GM18502 (cell line): ENCODE measurements around the gene IL13RA1.
"Not testable (repeated sequence)": the region's sequence is repeated elsewhere in the genome, so short reads cannot be mapped to it uniquely, and the experiment has no call there.

Experiments
- ATAC-seq: cut with Tn5 transposase; IDR thresholded peaks from one replicate; pipeline ENCODE4 v1.9.1; 2021; ENCODE audit warnings: mild to moderate bottlenecking; ENCODE audit not compliant: unreplicated experiment, poor library complexity

Gene IL13RA1

DNA sequence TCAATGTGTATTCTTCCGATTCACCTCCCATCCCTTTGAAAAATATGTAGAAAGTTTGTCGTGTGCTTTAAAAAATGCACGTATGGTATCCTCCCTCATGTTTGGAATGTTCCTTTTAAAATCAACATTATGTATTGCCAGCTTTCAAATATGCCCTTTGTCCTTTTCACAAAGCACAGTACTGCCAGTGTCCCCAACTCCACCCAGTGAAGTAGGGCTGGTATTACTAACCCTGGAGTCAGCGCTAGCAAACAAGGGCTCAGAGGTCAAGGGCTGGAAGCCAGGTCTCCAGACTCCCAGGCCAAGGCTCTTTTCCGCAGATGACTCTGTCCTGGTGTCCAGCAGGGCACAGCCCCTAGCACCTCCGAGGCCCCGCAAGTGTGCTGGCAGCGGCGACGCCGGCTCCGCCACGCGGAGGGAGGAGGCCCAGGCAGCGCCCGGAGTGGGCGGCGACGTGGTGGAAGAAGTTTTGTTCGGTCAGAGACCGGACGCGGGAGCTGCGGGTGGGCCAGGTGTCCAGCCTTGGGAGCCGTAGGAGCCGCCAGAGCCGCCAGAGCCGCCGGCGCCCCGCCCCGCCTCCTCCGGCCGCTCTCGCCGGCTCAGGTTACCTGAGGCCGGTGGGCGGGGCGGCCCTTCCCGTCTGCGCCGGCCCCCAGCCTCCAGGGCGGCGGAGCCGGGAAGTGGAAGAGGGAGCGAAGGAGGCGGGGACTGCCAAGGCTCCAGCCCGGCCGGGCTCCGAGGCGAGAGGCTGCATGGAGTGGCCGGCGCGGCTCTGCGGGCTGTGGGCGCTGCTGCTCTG is at the start of gene IL13RA1:
IL13RA1 (plus strand) TSS at position 720 of the 799 bp plus-strand sequence; CDS start at position 753, 33 bp downstream.
- ATAC-seq, result peak; percentile 62

DNA sequence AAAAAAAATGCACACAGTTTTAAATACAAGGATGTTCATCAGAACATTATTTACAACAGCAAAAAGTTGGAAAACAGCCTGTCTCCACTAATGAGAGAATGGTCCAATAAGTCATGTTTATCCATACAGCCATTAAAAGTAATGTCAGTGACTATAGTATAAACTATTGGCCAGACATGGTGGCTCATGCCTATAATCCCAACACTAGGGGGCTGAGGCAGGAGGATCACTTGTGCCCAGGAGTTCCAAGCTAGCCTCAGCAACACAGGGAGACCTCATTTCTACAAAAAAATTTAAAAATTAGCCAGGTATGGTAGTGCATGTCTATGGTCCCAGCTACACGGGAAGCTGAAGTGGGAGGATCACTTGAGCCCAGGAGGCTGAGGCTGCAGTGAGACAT is 48.1 kb upstream of the IL13RA1 start:
- no peak for ATAC-seq

DNA sequence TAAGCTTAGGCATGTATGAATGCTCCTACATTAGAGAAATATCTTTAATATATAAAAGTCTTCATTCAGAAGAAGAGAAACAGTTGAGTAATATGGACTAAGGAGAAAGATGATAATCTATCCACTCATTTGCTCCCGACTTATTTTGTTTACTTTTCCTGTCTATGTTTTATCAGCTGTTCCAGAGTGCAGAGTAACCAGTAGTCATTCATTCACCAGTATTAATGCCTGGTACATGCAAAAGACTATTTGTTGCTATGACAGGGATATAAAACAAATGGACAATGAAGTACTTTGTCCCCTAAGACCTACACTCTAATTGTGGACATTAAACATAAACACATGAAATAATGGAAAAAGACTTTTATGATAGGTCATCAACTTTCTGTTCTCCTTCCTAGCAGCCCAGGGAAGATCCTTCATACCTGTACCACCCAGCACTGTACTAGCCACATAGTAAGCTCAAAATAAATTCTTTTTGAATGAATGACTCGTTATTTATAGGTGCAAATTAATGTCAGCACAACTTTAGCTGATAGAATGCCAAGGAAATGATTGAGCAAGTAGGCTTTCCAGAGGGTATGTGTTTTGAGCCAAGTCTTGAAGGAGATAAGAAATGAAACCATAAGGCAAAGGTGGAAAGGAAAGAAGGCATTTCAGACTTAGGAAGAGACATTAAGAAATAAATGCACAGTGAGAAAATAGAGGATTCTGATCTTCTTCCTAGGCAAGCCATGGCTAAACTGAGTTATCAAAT is 45.0 kb upstream of the IL13RA1 start:
- no peak for ATAC-seq

DNA sequence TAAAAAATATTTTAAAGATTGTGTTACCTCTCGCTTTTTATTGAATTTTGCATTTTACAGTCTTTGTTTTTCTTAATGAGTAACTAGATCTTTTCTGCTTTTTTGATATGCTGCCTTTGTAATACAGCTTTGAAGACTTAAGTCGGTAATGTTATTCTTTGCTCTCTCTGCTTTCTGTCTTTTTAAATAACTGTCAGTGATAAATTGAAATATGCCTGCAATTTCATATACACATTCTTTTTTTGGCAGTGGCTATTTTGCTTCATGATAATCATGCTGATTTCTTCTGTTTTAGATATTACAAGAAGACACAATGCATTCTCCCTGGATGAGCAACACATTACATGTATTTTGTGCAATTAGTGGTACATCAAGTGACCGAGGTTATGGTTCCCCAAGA is 42.0 kb upstream of the IL13RA1 start:
- ATAC-seq, result no peak

DNA sequence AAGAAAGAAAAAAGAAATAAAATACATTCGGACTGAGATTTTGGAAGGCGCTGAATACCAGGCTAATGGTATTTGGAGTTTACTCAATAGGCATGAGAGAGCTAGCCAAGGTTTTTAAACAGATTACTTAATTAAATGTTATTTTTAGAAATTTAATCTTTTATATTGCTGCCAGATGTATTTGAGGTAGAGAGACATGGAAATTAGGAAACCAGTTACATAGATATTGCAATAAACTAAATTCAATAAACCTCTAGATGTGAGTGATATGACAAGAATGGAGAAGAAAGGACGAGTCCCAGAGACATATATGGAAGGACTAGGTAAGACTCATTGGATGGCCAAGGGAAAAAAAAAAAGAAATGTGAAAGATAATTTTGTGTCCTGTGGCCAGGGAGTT is 38.5 kb upstream of the IL13RA1 start:
- ATAC-seq, result no peak

DNA sequence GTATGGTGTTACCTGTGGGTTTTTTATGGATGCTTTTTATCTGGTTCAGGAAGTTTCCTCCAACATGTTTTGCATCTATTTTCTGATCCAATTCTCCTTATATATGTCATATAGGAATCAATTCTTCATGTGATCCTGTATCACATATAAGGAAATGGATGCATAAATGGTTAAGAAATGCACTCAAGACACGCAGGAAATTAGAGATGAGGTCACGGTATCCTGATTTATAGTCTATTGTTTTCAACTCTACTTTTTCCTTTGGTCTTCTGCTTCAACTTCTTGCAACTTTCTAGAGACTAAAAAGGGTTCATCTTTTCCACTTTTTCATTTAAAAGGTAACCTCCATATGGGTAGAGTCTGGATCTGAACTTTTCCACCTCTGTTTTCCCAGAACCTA is 33.6 kb upstream of the IL13RA1 start:
- no peak for ATAC-seq

DNA sequence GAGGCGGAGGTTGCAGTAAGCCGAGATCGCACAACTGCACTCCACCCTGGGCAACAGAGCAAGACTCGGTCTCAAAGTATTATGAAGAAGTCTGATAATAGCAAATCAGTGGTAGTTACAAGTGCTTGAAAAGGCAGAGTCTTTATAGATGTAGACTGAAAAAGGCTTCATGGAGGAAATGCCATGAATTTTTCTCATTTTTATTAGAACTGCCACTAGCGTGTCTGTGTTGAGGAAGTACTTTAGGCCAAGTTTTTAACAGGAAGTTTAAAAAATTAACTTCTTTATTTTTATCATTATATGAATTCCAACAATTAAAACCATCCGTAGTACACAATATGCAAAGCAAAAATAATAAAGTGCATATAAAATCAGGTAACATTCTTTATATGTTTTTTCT is 32.8 kb upstream of the IL13RA1 start:
- no peak for ATAC-seq

DNA sequence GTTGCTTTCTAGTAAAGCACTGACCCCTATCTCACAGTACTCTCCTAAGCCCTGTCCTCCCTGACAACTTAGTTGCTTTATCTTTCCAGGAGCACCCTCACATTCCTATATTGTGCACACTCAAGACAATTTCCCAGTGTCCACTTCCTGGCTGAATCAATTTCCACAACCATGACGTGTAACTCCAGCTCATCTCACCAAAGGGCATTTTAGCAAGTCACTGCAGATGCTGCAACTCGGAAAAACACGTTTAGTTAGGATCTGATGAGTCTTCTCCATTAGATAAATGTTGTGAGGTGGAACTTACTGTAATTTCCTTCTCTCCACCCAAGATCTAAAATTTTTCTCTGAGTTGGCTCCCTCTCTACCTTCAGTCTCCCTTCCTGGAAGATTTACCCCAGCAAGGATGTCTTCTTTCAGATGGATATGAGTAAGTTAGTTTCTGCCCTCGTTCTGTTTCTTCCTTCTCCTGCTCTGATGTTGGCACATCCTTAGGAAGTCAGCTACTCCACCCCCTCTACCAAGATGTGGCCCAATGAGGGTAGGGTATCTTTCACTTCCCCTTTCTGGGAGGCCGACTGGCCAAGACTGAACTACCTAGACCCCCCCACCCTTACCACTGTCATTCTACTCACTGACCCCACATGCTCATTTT is 28.8 kb upstream of the IL13RA1 start:
- ATAC-seq, result peak; percentile 58

DNA sequence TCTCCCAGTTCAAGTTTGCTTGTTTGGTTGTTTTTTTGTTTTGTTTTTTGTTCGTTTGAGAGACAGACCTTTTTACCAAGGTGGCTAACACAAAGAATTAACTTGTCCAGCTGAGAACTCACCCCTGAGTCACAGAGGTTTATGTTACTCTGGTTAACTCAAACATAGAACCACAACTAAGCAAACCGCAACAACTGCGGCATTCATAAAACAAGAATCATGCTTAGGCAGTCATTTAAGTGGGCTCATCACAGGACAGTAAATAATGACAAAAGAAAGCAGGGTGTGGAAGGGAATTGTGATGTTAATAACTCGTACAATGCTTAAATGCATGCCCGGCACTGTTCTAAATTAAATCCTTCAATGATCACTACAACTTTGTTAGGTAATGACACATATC is 24.7 kb upstream of the IL13RA1 start:
- no peak for ATAC-seq

DNA sequence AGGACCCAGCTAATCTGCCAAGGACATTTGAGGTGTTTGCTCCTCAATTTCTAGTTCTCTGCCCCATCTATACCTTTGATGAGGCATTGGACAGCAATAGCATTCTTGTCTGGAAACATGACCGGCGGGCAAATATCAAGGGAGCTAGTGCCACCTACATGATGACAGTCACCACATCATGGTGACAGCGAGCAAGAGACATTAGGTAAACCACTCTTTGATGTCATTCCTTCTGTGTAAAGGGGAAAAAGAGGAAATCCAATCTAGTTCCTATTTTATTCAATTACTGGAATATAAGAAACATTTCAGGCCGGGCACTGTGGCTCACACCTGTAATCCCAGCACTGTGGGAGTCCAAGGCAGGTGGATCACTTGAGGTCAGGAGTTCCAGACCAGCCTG is 20.7 kb upstream of the IL13RA1 start:
- no peak for ATAC-seq

DNA sequence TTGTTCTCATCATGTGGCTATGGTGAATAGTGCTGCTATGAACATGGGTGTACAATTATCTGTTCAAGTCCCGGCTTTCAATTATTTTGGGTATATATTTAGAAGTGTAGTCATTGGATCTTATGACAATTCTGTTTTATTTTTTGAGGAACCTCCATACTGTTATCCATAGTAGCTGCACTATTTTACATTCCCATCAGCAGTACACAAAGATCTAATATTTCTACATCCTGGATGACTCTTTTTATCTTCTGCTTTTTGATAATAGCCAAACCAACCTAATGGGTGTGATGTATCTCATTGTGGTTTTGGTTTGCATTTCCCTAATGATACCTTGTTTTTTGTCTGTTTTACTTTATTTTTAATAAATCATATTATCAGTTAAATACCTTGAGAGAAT is 12.9 kb upstream of the IL13RA1 start:
- ATAC-seq, result no peak

DNA sequence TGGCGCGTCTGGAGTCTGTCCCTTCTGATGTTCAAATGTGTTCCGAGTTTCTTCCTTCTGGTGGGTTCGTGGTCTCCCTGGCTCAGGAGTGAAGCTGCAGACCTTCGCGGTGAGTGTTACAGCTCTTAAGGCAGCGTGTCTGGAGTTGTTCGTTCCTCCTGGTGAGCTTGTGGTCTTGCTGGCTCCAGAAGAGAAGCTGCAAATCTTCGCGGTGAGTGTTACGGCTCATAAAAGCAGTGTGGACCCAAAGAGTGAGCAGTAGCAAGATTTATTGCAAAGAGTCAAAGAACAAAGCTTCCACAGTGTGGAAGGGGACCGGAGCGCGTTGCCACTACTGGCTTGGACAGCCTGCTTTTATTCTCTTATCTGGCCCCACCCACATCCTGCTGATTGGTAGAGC is 11.5 kb upstream of the IL13RA1 start:
- ATAC-seq, result not testable (repeated sequence)

DNA sequence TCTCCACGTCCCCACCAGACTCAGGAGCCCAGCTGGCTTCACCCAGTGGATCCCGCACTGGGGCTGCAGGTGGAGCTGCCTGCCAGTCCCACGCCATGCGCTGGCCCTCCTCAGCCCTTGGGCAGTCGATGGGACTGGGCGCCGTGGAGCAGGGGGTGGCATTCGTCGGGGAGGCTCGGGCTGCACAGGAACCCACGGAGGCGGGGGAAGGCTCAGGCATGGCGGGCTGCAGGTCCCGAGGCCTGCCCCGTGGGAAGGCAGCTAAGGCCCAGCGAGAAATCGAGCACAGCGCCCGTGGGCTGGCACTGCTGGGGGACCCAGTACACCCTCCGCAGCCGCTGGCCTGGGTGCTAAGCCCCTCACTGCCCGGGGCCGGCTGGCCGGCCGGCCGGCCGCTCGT is 10.6 kb upstream of the IL13RA1 start:
- not testable (repeated sequence) for ATAC-seq

DNA sequence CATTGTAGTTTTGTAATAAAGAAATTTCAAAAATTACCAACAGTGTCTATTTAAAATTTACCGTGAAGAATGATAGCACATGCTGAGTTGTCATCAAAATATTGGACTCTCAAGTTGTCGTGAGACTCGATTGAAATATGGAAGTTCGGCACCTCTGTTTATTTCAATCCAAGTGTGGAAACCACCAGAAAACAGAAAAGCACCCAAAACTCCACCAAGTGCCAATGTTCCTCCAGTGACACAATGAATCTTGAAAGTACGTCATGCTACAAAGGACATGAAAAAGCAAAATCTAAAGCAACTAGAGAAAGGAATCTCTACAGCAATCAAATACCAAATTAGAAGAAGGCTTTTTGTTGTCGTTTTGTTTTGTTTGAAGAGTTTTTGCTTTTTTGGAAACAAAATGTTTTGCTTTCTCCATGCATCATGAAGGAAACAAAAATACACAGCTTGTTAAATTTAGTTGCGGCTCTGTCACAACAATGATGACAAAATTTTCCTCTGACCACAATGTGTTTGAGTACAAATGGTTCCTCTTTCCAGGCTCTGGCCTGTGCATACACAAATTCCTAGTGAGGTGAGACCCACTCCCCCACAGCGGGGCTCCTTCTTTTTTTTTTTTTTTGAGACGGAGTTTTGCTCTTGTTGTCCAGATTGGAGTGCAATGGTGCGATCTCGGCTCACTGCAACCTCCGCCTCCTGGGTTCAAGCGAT is 9.6 kb upstream of the IL13RA1 start:
- ATAC-seq, result no peak

DNA sequence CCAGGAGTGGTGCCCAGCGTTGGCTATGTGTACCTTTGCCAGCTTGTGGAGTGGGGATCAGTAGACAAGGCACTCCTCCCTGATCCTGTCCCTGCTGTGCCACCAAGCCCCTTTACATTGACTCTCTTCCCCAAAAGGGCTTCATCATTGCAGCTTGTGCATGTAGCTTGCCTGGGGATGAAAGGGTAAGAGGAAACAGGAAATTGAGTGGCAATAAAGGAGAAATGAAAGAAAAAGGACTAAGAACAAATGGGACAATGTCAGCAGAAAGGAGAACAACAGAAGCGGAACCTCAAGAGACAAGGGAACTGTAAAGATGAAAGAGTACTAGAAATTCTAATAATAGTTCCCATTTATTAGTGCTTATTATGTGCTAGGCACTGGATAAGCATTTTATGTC is 8.7 kb upstream of the IL13RA1 start:
- no peak for ATAC-seq

DNA sequence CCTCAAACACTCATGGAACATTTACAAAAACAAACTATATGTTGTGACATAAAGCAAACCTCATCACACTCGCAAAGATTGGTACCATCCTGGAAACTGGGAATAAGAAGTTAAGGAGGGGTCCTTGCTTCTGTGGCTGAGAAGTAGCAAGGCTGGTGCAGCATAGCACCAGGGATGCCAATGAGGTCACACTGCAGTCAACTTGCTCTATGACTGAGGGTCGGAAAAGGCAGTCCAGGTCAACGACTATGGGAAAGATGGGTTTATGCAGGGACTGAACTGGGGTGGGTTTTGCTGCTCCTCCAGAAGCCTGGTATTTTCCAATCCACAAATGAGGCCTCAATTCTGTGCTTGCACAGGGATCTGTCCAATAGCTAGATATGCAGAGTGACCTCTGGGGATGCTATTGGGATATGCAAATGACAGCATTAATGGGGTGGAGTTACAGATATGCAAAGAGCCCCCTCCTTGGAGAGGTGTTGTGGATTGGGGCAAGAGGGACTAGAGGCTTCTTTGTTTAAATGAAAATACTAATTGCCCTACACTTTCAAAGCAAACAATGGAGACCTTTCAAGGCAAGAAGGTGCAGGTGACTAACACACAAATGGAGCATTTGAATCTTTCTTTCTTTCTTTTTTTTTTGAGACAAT is 7.2 kb upstream of the IL13RA1 start:
- no peak for ATAC-seq

DNA sequence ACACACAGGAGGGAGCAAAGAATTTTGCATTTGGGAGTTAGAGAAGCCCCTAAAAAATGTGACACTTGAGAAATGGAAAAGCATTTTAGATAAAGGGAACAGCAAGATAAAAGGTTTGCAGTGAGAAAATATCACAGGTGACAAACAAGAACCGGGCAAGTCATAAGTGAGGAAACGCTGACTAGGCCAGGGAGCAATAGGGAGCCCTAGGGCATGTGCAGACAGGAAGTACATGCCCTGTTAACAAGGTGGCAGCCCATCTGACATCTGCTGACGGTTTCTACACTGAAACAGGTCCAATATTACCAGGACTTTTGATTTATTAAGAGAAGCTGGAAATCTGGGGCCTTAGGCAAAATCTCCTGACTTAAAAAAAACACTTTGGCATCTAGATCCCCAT is 4.0 kb upstream of the IL13RA1 start:
- no peak for ATAC-seq

DNA sequence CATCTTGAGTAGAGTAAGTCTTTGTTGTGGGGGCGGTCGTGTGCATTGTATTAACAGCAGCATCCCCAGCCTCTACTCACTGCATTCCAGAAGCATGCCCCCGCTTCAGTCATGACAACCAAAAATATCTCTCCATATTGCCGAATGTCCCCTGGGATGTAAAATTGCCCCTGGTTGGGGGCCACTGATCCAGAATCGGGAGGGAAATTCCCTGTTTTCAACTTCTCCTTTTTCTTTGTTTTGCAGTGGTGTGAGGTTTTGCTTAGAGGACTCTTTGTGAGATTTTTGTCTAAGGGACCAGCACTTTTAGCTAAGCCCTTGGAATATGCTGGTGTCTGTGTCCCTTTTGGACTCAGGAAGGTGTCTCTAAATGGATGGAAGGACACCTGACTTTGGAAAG is 3.0 kb upstream of the IL13RA1 start:
- no peak for ATAC-seq

DNA sequence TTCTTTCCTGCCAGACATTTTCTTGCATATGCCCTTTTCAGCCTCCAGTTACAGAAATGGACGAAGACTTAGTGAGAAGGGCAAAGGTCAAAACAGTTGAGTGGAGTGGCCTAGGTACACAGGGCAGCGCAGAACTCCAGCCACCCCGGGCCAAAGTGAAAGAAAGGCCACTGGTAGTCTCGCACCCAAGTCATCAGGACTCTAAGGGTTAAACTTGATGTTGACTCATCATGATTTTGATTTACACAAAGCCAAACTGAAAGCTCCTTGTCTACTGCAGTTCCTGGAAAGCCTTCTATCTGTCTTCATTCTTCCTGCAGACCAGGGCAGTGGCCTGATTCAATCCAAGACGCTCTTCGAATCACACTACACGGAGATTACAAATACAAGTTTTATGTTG is 2.6 kb upstream of the IL13RA1 start:
- no peak for ATAC-seq

DNA sequence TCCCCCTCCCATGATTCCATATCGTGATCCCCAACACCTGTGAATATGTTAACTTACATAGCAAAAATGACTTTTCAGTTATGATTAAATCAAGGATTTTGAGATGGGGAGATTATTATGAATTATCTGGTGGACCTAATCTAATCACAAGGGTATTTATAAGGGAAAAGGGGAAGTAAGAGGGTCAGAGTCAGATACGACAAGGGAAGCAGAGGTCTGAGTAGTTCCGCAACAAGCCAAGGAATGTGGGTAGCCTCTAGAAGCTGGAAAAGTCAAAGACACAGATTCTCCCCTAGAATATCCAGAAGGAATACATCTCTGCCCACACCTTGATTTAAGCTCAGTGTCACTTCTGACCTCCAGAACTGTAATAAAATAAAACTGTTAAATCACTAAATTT is 1.0 kb upstream of the IL13RA1 start:
- ATAC-seq, result no peak
